Thymus (tissue), 11 donors: ENCODE measurements around the gene APMAP. TPM values are rescaled to one million over a fixed set of nuclear protein-coding genes. Genes with fewer than 3 reads are reported as not detected.

Experiments used
- DNase-seq, 9 donors: peaks; one replicate each; pipeline ENCODE4 v3.0.0-alpha.2; 2013; ENCODE audit warnings: low spot score in 9 of 9, low read depth in 6 of 9, missing footprints in 1 of 9
- H3K27ac ChIP-seq, 2 donors: one replicate each; pipeline ENCODE4 v1.5.1; 2013; ENCODE audit warnings: control low read depth in 1 of 2, low read depth in 1 of 2, low read length in 1 of 2, mild to moderate bottlenecking in 1 of 2, moderate library complexity in 1 of 2
- H3K27me3 ChIP-seq, 2 donors: one replicate each; pipeline ENCODE4 v1.5.1; 2013; ENCODE audit warnings: low read length in 1 of 2; ENCODE audit not compliant: control insufficient read depth in 2 of 2, insufficient read depth in 1 of 2
- H3K36me3 ChIP-seq, 2 donors: one replicate each; pipeline ENCODE4 v1.5.1; 2013; ENCODE audit warnings: low read length in 1 of 2, mild to moderate bottlenecking in 1 of 2, moderate library complexity in 1 of 2; ENCODE audit not compliant: control insufficient read depth in 2 of 2, insufficient read depth in 2 of 2
- H3K4me1 ChIP-seq, 2 donors: one replicate each; pipeline ENCODE4 v1.5.1; 2013; ENCODE audit warnings: low read length in 2 of 2; ENCODE audit not compliant: control insufficient read depth in 2 of 2, insufficient read depth in 2 of 2
- H3K4me3 ChIP-seq, 2 donors: one replicate each; pipeline ENCODE4 v1.5.1; 2013; ENCODE audit warnings: low read length in 2 of 2, control low read depth in 1 of 2, mild to moderate bottlenecking in 1 of 2
- H3K9me3 ChIP-seq, 2 donors: one replicate each; pipeline ENCODE4 v1.5.1; 2013; ENCODE audit warnings: low read length in 1 of 2, mild to moderate bottlenecking in 1 of 2; ENCODE audit not compliant: control insufficient read depth in 2 of 2, insufficient read depth in 1 of 2
- WGBS: extraction: QIAGEN DNeasy Blood & Tissue Kit; methylation state at CpG from one replicate; pipeline ENCODE4 v1.1.7; 2013; 5-methylcytosine and 5-hydroxymethylcytosine counted together
- polyA plus RNA-seq: library from polyadenylated mRNA; stranded (reverse); fragments of 200-250 nt; gene quantifications from one replicate; pipeline ENCODE4 v1.2.3, GENCODE V29; 2013
- total RNA-seq: library from RNA; stranded (reverse); fragments of 120-200 nt; gene quantifications from one replicate; pipeline ENCODE4 v1.2.4, GENCODE V29; 2013
- donor health status: healthy.

Gene APMAP
- total and polyA plus RNA-seq, 2 donors = 49.3 to 53.4 TPM

DNA sequence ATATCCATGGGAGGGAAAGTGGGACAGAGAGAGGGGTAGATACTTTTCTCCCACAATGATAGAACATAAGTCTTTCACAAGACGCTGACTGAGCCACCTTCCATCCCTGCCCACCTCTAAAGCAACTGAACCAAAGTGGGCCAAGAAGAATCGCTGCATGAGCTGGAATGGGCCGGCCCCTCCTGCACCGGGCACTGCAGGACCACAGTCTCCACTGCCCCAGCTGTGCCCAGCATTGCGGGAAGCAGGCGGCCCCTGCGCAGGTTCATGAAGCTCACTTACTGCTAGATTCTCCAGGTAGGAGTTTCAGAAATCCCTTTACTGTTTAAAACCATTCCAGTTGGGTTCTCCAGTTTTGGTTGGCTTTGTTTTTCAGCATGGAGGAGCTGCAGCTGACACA lies 75.5 kb downstream of the APMAP start:
- 90% methylated on average over 7 of the region's 7 CpGs for WGBS
- H3K36me3 ChIP-seq = no peaks in the 10 kb centered on the region
- peaks cover 5 to 12% of the 10 kb centered on the region in 2 donors for H3K4me1 ChIP-seq
- H3K27me3 ChIP-seq = peaks cover 0 to 5% of the 10 kb centered on the region in 2 donors
- no peak for DNase-seq
- no peaks in the 10 kb centered on the region for H3K9me3 ChIP-seq
- no peak overlapping the region for H3K27ac ChIP-seq
- H3K4me3 ChIP-seq = no peak overlapping the region

DNA sequence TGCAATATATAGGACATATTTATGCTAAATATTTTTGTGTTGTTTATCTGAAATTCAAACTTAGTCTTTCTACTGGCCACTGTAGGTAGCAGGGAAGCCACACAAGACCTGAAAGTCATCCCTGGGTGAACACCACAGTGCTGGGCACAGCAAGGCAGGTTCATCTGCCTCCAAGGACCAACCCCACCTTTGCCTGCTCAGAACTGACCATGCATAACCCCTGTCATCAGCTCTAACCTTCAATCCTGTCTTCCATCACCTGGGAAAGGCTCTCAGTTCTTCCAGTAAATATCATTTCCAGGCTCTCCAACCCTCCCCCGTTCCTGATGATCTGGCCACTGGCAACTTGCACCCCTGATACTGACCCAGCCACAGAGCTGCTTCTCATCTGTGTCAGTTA lies 76.1 kb downstream of the APMAP start:
- peaks cover 5 to 12% of the 10 kb centered on the region in 2 donors for H3K4me1 ChIP-seq
- no peak overlapping the region for H3K27ac ChIP-seq
- no peaks in the 10 kb centered on the region for H3K9me3 ChIP-seq
- no peak overlapping the region for H3K4me3 ChIP-seq
- DNase-seq = no peak
- H3K36me3 ChIP-seq = no peaks in the 10 kb centered on the region
- peaks cover 0 to 5% of the 10 kb centered on the region in 2 donors for H3K27me3 ChIP-seq
- WGBS = 97% methylated on average over 1 of the region's 1 CpG

DNA sequence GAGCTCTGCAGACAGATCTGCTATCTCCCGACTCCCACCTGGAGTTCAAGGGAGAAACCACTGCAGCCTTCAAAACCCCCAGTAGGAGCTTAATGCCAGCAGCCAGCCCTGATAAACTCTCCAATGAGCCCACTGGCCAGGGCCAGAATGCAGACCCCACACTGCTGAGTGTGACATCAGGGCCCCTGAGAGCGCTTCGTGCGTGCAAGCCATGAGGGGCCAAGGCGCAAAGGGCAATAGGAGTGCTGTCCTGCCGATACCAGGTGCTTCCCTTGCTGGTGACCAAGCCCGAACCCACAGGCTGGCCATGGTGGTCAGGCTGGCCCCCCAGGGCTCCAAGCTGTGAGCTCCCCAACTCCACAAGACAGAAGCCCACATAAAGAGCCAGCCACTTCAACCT lies 76.7 kb downstream of the APMAP start:
- peaks cover 0 to 5% of the 10 kb centered on the region in 2 donors for H3K27me3 ChIP-seq
- H3K4me3 ChIP-seq = no peak overlapping the region
- H3K27ac ChIP-seq = no peak overlapping the region
- WGBS = 98% methylated on average over 7 of the region's 7 CpGs
- DNase-seq = no peak
- H3K36me3 ChIP-seq = no peaks in the 10 kb centered on the region
- peaks cover 5 to 12% of the 10 kb centered on the region in 2 donors for H3K4me1 ChIP-seq
- no peaks in the 10 kb centered on the region for H3K9me3 ChIP-seq

DNA sequence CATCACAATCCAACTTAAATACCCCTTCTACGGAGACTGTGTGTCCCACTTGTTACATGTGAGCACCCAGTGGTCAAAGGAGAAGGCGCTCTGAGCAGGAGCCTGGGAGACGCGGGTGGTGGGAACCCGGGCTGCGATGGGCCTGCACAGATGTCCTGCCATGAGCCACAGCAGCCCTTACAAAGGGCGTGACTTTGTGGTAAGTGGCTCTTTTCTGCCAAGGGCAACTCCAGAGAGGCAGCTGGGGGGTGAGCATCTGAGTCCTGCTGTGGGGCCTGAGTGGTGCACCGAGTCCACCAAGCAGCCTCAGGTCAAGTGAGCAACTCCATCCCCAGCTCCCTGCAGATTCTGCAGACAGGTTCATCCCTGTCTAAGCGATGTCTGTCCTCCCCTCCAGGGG lies 77.1 kb downstream of the APMAP start:
- Histone ChIP-seq H3K36me3 (no peaks in the 10 kb centered on the region), H3K4me1 (peaks cover 5 to 12% of the 10 kb centered on the region in 2 donors), H3K9me3 (no peaks in the 10 kb centered on the region), H3K4me3 (no peak overlapping the region), H3K27me3 (peaks cover 0 to 5% of the 10 kb centered on the region in 2 donors), H3K27ac (no peak overlapping the region)
- WGBS = 96% methylated on average over 9 of the region's 9 CpGs
- no peak for DNase-seq

DNA sequence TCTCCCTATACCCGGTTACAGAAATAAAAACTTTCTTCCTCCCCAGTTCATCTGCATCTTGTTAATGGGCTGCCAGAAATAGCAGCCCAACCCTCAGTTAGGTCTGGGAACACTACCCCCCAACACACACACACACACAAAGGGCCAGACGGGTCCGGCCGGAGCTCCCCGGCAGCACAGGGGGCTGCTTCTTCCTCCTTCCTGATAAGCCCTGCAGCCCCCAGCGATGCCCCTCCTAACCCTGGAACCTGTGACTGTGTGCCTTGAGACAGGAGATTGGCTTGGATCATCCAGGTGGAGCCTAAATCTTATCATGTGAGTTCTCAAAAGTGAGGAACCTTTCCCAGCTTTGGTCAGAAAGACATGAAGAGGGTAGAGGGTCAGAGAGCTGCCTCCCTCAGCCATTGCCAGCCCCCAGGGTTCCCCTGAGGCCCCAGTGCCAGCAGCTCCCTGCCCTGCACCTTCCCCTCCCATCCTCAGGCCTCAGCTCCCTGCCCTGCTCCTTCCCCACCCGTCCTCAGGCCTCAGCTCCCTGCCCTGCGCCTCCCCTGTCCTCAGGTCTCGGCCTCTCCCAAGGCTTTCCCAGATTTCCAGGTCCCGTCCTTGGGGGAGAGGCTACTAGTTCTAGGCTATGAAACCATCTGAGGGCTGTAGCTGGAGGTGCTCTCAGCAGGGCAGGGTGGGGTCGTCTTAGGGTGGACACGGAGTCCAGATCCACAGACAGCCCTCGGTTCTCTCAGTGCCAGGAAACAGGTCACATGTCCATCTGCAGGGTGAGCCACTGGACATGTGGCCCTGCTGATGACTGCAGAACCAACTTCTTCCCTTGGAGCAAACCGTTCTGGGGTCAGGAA lies 77.9 kb downstream of the APMAP start:
- Histone ChIP-seq H3K9me3 (no peaks in the 10 kb centered on the region), H3K27ac (no peak overlapping the region), H3K4me3 (no peak overlapping the region), H3K36me3 (no peaks in the 10 kb centered on the region), H3K27me3 (peaks cover 0 to 5% of the 10 kb centered on the region in 2 donors), H3K4me1 (peaks cover 5 to 12% of the 10 kb centered on the region in 2 donors)
- no peak for DNase-seq
- 86% methylated on average over 14 of the region's 14 CpGs for WGBS

DNA sequence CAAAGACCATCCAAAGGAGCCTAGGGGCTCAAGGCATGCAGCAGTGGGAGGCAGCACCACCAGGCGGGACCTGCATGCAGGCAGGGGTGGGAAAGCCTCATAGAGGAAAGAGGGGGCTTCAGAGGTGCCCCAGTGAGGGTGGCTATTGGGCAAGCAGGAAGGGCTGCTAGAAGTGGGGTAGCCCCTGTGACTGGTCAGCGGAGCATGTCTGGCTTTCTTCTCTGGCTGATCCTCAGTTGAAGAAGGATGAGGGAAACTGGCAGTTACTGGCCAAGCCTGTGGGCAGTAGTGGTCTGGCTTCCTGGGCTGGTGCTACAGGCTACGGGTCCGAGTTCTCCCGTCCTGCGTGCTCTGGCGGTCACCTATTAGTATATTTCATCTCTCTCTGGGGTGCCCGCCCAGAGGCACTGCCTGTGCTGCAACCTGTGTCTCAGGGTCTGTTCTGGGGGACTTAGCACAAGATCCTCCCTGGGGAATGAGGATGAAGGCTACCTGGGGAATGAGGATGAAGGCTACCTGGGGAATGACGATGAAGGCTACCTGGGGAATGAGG lies 79.4 kb downstream of the APMAP start:
- peaks cover 0 to 4% of the 10 kb centered on the region in 2 donors for H3K27me3 ChIP-seq
- H3K27ac ChIP-seq = no peak overlapping the region
- DNase-seq = no peak
- no peak overlapping the region for H3K4me3 ChIP-seq
- peaks cover 0 to 9% of the 10 kb centered on the region in 2 donors for H3K9me3 ChIP-seq
- peaks cover under 1 to 4% of the 10 kb centered on the region in 2 donors for H3K4me1 ChIP-seq
- 96% methylated on average over 9 of the region's 9 CpGs for WGBS
- no peaks in the 10 kb centered on the region for H3K36me3 ChIP-seq

Other genes starting within 250 kb of the APMAP start
- gene CST7, start 43.5 kb downstream of the APMAP start, total RNA-seq = 15.5 TPM
- gene CST7, start 43.5 kb downstream of the APMAP start, polyA plus RNA-seq = 41.9 TPM
- gene ACSS1, start 65.4 kb upstream of the APMAP start, total RNA-seq = 22.2 TPM
- gene ACSS1, start 65.4 kb upstream of the APMAP start, polyA plus RNA-seq = 27.8 TPM
- gene VSX1, start 89.4 kb upstream of the APMAP start, total RNA-seq = 0.09 TPM
- gene VSX1, start 89.4 kb upstream of the APMAP start, polyA plus RNA-seq = 0.21 TPM
- gene ENTPD6, start 203.0 kb upstream of the APMAP start, total RNA-seq = 29.2 TPM
- 71.0 TPM for gene ENTPD6, start 203.0 kb upstream of the APMAP start, polyA plus RNA-seq